Neural cell (in vitro differentiated cells): ENCODE data around the gene PLCB1. TPM values are rescaled to one million over a fixed set of nuclear protein-coding genes. Genes with fewer than 3 reads are reported as not detected.

ENCODE experiments used
- H2AFZ ChIP-seq: fragments of 200-600, 300-800 bp; sonication (generic), shearing (Covaris generic); 2 replicates; pipeline ENCODE4 v1.6.0; 2014; ENCODE audit warnings: low read depth, mild to moderate bottlenecking, antibody characterized with exemption, low read length, moderate library complexity
- H3F3A ChIP-seq: fragments of 200-600 bp; shearing (Covaris generic); 2 replicates; pipeline ENCODE4 v1.6.1; 2016; ENCODE audit warnings: mild to moderate bottlenecking, moderate library complexity, mixed read lengths, antibody characterized with exemption, low read length; ENCODE audit not compliant: insufficient read depth, poor library complexity, severe bottlenecking
- H3K27ac ChIP-seq: fragments of 200-600, 300-800 bp; sonication (generic), shearing (Covaris generic); 2 replicates; pipeline ENCODE4 v1.5.1; 2014; ENCODE audit warnings: mild to moderate bottlenecking, low read length, moderate library complexity
- H3K27me3 ChIP-seq: fragments of 300-800, 200-600 bp; sonication (generic), shearing (Covaris generic); 2 replicates; pipeline ENCODE4 v1.6.0; 2014; ENCODE audit warnings: mild to moderate bottlenecking, low read depth, low read length, moderate library complexity; ENCODE audit not compliant: insufficient read depth
- H3K36me3 ChIP-seq: fragments of 300-800, 200-600 bp; sonication (generic), shearing (Covaris generic); 2 replicates; pipeline ENCODE4 v1.5.1; 2014; ENCODE audit warnings: mild to moderate bottlenecking, antibody characterized with exemption, low read length, moderate library complexity; ENCODE audit not compliant: insufficient read depth
- H3K4me2 ChIP-seq: fragments of 300-800, 200-600 bp; sonication (generic), shearing (Covaris generic); 2 replicates; pipeline ENCODE4 v1.6.0; 2014; ENCODE audit warnings: mild to moderate bottlenecking, low read length
- H3K4me3 ChIP-seq: fragments of 300-800, 200-600 bp; sonication (generic), shearing (Covaris generic); 2 replicates; pipeline ENCODE4 v1.5.1; 2014; ENCODE audit warnings: mild to moderate bottlenecking, low read length, moderate library complexity
- H3K79me2 ChIP-seq: fragments of 200-600 bp; shearing (Covaris generic); replicated peaks from 2 replicates; pipeline ENCODE4 v1.6.0; 2014; ENCODE audit warnings: mild to moderate bottlenecking, low read length, moderate library complexity; ENCODE audit not compliant: insufficient read depth
- H3K9ac ChIP-seq: fragments of 300-800, 200-600 bp; sonication (generic), shearing (Covaris generic); 2 replicates; pipeline ENCODE4 v1.6.1; 2016; ENCODE audit warnings: mild to moderate bottlenecking, low read length, mixed read lengths
- H3K9me2 ChIP-seq: fragments of 200-600 bp; shearing (Covaris generic); 2 replicates; pipeline ENCODE4 v1.6.1; 2016; ENCODE audit warnings: mild to moderate bottlenecking, low read length, mixed read lengths; ENCODE audit not compliant: insufficient read depth
- H3K9me3 ChIP-seq: fragments of 200-600, 300-800 bp; sonication (generic), shearing (Covaris generic); 2 replicates; pipeline ENCODE4 v1.6.1; 2016; ENCODE audit warnings: mild to moderate bottlenecking, mixed run types, low read length, moderate library complexity, mixed read lengths
- H4K20me1 ChIP-seq: fragments of 200-600 bp; shearing (Covaris generic); 2 replicates; pipeline ENCODE4 v1.6.1; 2016; ENCODE audit warnings: mild to moderate bottlenecking, mixed run types; ENCODE audit not compliant: insufficient read depth
- EP300 ChIP-seq: fragments of 450-650 bp; conservative IDR thresholded peaks from 2 replicates; pipeline ENCODE4 v1.6.1; 2014; ENCODE audit warnings: antibody characterized with exemption, mild to moderate bottlenecking, moderate library complexity; ENCODE audit not compliant: poor library complexity, severe bottlenecking
- EZH2 ChIP-seq: fragments of 200-600, 300-800 bp; shearing (Covaris generic), sonication (generic); IDR thresholded peaks from 2 replicates; pipeline ENCODE4 v1.6.1; 2014; ENCODE audit warnings: antibody characterized with exemption, low read length, borderline replicate concordance, mild to moderate bottlenecking; ENCODE audit not compliant: insufficient read depth, poor library complexity, severe bottlenecking
- MXI1 ChIP-seq: fragments of 450-650 bp; conservative IDR thresholded peaks from 2 replicates; pipeline ENCODE4 v1.6.1; 2014; ENCODE audit warnings: antibody characterized with exemption, mild to moderate bottlenecking; ENCODE audit not compliant: poor library complexity, severe bottlenecking
- POLR2AphosphoS5 ChIP-seq: IDR thresholded peaks from 2 replicates; pipeline ENCODE4 v1.6.1; 2012
- RAD21 ChIP-seq: fragments of 450-650 bp; conservative IDR thresholded peaks from 2 replicates; pipeline ENCODE4 v1.6.1; 2014; ENCODE audit warnings: antibody characterized with exemption, mild to moderate bottlenecking, moderate library complexity
- SMC3 ChIP-seq: fragments of 450-650 bp; conservative IDR thresholded peaks from 2 replicates; pipeline ENCODE4 v1.6.1; 2014; ENCODE audit warnings: antibody characterized with exemption, mild to moderate bottlenecking, moderate library complexity; ENCODE audit not compliant: poor library complexity
- TAF1 ChIP-seq: IDR thresholded peaks from 2 replicates; pipeline ENCODE4 v1.6.1; 2012; ENCODE audit warnings: low read depth
- polyA plus RNA-seq: library from polyadenylated mRNA; depleted of rRNA; stranded (reverse); fragments of >200 nt; gene quantifications from 2 replicates; pipeline ENCODE4 v1.2.3, GENCODE V29; 2014
- TF ChIP-seq, protein P1 (sequence below): fragments of 450-650 bp; IDR thresholded peaks from 2 replicates; pipeline ENCODE4 v1.5.1; 2014; ENCODE audit warnings: antibody characterized with exemption, mild to moderate bottlenecking, moderate library complexity; ENCODE audit not compliant: poor library complexity, severe bottlenecking
- TF ChIP-seq, protein P2 (sequence below): IDR thresholded peaks from 2 replicates; pipeline ENCODE4 v1.6.1; 2012; ENCODE audit warnings: borderline replicate concordance

The PLCB1 gene
- polyA plus RNA-seq, 1 donor from 2014 or later = 11.4 TPM

DNA sequence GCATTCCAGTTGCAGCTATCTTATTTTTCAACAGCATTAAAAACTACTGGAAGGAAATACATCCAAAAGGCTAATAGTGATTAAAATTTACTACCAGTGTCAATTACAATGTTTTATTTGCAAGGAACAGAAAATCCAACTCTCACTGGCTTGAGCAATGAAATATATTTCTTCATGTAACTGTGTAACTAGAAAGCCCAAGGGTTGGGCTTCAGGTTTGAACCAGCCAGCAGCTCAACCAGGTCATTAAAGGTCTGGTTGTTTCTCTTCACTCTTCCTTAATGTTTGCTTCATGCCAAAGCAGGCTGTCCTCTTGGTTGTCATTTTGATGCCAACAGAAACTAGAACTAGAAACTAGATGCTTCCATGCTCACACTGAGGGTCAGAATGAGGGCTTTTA is 437.7 kb downstream of the PLCB1 start:
- no peak overlapping the region for H3K27ac ChIP-seq
- H2AFZ ChIP-seq = no peak overlapping the region
- H3K79me2 ChIP-seq = no peaks in the 10 kb centered on the region
- no peaks in the 10 kb centered on the region for H3F3A ChIP-seq
- H3K9ac ChIP-seq = no peak overlapping the region
- no peak overlapping the region for H3K4me3 ChIP-seq
- H3K4me2 ChIP-seq = no peak overlapping the region
- TF ChIP-seq, protein P1, sequence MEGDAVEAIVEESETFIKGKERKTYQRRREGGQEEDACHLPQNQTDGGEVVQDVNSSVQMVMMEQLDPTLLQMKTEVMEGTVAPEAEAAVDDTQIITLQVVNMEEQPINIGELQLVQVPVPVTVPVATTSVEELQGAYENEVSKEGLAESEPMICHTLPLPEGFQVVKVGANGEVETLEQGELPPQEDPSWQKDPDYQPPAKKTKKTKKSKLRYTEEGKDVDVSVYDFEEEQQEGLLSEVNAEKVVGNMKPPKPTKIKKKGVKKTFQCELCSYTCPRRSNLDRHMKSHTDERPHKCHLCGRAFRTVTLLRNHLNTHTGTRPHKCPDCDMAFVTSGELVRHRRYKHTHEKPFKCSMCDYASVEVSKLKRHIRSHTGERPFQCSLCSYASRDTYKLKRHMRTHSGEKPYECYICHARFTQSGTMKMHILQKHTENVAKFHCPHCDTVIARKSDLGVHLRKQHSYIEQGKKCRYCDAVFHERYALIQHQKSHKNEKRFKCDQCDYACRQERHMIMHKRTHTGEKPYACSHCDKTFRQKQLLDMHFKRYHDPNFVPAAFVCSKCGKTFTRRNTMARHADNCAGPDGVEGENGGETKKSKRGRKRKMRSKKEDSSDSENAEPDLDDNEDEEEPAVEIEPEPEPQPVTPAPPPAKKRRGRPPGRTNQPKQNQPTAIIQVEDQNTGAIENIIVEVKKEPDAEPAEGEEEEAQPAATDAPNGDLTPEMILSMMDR = no peak
- TF ChIP-seq SMC3 (no peak), TAF1 (no peak), MXI1 (no peak), EZH2 (no peak), EP300 (no peak)
- no peaks in the 10 kb centered on the region for H4K20me1 ChIP-seq
- no peaks in the 10 kb centered on the region for H3K36me3 ChIP-seq
- H3K27me3 ChIP-seq = no peaks in the 10 kb centered on the region
- no peaks in the 10 kb centered on the region for H3K9me2 ChIP-seq
- H3K9me3 ChIP-seq = no peaks in the 10 kb centered on the region

DNA sequence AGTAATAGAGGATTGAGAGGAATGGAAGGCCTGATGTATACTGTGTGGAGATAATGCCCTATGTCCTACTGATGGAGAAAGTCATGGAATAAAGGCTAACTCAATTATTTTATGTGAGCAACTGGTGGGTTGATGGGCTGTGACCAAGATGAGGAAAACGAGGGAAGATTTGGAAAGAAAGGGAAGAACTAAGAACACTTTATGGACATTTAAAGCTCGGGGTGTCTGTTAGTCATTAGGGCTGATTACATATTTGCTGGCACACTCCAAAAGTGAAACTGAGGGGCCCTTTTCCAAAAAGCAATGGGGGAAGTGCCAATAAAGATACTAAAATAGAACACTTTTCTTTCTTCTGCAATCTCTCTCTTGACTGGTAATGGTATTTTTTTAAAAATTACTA is 439.5 kb downstream of the PLCB1 start:
- H3K9me3 ChIP-seq = no peaks in the 10 kb centered on the region
- TF ChIP-seq, protein P2, sequence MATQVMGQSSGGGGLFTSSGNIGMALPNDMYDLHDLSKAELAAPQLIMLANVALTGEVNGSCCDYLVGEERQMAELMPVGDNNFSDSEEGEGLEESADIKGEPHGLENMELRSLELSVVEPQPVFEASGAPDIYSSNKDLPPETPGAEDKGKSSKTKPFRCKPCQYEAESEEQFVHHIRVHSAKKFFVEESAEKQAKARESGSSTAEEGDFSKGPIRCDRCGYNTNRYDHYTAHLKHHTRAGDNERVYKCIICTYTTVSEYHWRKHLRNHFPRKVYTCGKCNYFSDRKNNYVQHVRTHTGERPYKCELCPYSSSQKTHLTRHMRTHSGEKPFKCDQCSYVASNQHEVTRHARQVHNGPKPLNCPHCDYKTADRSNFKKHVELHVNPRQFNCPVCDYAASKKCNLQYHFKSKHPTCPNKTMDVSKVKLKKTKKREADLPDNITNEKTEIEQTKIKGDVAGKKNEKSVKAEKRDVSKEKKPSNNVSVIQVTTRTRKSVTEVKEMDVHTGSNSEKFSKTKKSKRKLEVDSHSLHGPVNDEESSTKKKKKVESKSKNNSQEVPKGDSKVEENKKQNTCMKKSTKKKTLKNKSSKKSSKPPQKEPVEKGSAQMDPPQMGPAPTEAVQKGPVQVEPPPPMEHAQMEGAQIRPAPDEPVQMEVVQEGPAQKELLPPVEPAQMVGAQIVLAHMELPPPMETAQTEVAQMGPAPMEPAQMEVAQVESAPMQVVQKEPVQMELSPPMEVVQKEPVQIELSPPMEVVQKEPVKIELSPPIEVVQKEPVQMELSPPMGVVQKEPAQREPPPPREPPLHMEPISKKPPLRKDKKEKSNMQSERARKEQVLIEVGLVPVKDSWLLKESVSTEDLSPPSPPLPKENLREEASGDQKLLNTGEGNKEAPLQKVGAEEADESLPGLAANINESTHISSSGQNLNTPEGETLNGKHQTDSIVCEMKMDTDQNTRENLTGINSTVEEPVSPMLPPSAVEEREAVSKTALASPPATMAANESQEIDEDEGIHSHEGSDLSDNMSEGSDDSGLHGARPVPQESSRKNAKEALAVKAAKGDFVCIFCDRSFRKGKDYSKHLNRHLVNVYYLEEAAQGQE = no peak
- TF ChIP-seq, protein P1 = no peak
- TF ChIP-seq TAF1 (no peak), MXI1 (no peak), POLR2AphosphoS5 (no peak), SMC3 (no peak), RAD21 (no peak), EZH2 (no peak), EP300 (no peak)
- no peak overlapping the region for H3K4me3 ChIP-seq
- no peaks in the 10 kb centered on the region for H3K79me2 ChIP-seq
- H3K27ac ChIP-seq = no peak overlapping the region
- no peaks in the 10 kb centered on the region for H4K20me1 ChIP-seq
- no peaks in the 10 kb centered on the region for H3K36me3 ChIP-seq
- no peaks in the 10 kb centered on the region for H3K27me3 ChIP-seq
- no peak overlapping the region for H2AFZ ChIP-seq
- H3K4me2 ChIP-seq = no peak overlapping the region
- H3K9me2 ChIP-seq = no peaks in the 10 kb centered on the region
- H3K9ac ChIP-seq = no peak overlapping the region
- H3F3A ChIP-seq = no peaks in the 10 kb centered on the region
